Measurements from ENCODE around the gene HAL. TPM values are rescaled to one million over a fixed set of nuclear protein-coding genes. Genes with fewer than 3 reads are reported as not detected.

Gene HAL
- total and polyA plus RNA-seq, 2 of the 13 experiments (the other 11 are each of a cell fraction or from before 2014, with no cell fraction given), result 0.89 to 37.8 TPM

- TF ChIP-seq, protein P1, sequence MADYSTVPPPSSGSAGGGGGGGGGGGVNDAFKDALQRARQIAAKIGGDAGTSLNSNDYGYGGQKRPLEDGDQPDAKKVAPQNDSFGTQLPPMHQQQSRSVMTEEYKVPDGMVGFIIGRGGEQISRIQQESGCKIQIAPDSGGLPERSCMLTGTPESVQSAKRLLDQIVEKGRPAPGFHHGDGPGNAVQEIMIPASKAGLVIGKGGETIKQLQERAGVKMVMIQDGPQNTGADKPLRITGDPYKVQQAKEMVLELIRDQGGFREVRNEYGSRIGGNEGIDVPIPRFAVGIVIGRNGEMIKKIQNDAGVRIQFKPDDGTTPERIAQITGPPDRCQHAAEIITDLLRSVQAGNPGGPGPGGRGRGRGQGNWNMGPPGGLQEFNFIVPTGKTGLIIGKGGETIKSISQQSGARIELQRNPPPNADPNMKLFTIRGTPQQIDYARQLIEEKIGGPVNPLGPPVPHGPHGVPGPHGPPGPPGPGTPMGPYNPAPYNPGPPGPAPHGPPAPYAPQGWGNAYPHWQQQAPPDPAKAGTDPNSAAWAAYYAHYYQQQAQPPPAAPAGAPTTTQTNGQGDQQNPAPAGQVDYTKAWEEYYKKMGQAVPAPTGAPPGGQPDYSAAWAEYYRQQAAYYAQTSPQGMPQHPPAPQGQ (CRISPR knock-in tag; IDR thresholded peaks at IDR 0.05; ENCODE audit: borderline replicate concordance), result no peak
- 0 out of 2 replicates have a peak, but pooled peaks have one; percentile 31 for TF ChIP-seq ZNF264 (CRISPR knock-in tag; IDR thresholded peaks at IDR 0.05)
- TF ChIP-seq ATF2 (CRISPR knock-in tag; IDR thresholded peaks at IDR 0.05), result peak; percentile 47
- TF ChIP-seq ZC3H4 (CRISPR knock-in tag; IDR thresholded peaks at IDR 0.05; ENCODE audit: borderline replicate concordance), result no peak
- no peak for TF ChIP-seq SNAI1 (CRISPR knock-in tag; IDR thresholded peaks at IDR 0.05; ENCODE audit: borderline replicate concordance)
- TF ChIP-seq, protein P2, sequence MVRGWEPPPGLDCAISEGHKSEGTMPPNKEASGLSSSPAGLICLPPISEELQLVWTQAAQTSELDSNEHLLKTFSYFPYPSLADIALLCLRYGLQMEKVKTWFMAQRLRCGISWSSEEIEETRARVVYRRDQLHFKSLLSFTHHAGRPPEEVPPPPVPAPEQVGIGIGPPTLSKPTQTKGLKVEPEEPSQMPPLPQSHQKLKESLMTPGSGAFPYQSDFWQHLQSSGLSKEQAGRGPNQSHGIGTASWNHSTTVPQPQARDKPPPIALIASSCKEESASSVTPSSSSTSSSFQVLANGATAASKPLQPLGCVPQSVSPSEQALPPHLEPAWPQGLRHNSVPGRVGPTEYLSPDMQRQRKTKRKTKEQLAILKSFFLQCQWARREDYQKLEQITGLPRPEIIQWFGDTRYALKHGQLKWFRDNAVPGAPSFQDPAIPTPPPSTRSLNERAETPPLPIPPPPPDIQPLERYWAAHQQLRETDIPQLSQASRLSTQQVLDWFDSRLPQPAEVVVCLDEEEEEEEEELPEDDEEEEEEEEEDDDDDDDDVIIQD (CRISPR knock-in tag; IDR thresholded peaks at IDR 0.05; ENCODE audit: low read depth), result peak; percentile 45; the same call in 1 of the 2 replicates
- no peak for TF ChIP-seq TRIM22 (IDR thresholded peaks at IDR 0.05)
- TF ChIP-seq, protein P3, sequence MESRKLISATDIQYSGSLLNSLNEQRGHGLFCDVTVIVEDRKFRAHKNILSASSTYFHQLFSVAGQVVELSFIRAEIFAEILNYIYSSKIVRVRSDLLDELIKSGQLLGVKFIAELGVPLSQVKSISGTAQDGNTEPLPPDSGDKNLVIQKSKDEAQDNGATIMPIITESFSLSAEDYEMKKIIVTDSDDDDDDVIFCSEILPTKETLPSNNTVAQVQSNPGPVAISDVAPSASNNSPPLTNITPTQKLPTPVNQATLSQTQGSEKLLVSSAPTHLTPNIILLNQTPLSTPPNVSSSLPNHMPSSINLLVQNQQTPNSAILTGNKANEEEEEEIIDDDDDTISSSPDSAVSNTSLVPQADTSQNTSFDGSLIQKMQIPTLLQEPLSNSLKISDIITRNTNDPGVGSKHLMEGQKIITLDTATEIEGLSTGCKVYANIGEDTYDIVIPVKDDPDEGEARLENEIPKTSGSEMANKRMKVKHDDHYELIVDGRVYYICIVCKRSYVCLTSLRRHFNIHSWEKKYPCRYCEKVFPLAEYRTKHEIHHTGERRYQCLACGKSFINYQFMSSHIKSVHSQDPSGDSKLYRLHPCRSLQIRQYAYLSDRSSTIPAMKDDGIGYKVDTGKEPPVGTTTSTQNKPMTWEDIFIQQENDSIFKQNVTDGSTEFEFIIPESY (CRISPR knock-in tag; IDR thresholded peaks at IDR 0.05), result no peak
- TF ChIP-seq, protein P4, sequence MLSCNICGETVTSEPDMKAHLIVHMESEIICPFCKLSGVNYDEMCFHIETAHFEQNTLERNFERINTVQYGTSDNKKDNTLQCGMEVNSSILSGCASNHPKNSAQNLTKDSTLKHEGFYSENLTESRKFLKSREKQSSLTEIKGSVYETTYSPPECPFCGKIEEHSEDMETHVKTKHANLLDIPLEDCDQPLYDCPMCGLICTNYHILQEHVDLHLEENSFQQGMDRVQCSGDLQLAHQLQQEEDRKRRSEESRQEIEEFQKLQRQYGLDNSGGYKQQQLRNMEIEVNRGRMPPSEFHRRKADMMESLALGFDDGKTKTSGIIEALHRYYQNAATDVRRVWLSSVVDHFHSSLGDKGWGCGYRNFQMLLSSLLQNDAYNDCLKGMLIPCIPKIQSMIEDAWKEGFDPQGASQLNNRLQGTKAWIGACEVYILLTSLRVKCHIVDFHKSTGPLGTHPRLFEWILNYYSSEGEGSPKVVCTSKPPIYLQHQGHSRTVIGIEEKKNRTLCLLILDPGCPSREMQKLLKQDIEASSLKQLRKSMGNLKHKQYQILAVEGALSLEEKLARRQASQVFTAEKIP (CRISPR knock-in tag; IDR thresholded peaks at IDR 0.05; ENCODE audit: borderline replicate concordance), result no peak
- TF ChIP-seq ZNF773 (CRISPR knock-in tag; IDR thresholded peaks at IDR 0.05; ENCODE audit: borderline replicate concordance), result no peak
- TF ChIP-seq, protein P5, sequence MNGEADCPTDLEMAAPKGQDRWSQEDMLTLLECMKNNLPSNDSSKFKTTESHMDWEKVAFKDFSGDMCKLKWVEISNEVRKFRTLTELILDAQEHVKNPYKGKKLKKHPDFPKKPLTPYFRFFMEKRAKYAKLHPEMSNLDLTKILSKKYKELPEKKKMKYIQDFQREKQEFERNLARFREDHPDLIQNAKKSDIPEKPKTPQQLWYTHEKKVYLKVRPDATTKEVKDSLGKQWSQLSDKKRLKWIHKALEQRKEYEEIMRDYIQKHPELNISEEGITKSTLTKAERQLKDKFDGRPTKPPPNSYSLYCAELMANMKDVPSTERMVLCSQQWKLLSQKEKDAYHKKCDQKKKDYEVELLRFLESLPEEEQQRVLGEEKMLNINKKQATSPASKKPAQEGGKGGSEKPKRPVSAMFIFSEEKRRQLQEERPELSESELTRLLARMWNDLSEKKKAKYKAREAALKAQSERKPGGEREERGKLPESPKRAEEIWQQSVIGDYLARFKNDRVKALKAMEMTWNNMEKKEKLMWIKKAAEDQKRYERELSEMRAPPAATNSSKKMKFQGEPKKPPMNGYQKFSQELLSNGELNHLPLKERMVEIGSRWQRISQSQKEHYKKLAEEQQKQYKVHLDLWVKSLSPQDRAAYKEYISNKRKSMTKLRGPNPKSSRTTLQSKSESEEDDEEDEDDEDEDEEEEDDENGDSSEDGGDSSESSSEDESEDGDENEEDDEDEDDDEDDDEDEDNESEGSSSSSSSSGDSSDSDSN (CRISPR knock-in tag; IDR thresholded peaks at IDR 0.05), result peak; percentile 90
- TF ChIP-seq HIVEP1 (CRISPR knock-in tag; IDR thresholded peaks at IDR 0.05), result no peak; the same call in 1 of the 2 replicates
- TF ChIP-seq KLF6 (CRISPR knock-in tag; IDR thresholded peaks at IDR 0.05), result no peak; the same call in 1 of the 2 replicates
- TF ChIP-seq HOXA3 (CRISPR knock-in tag; IDR thresholded peaks at IDR 0.05), result peak; percentile 41
Observed at GRCh38 chr12:96035283-96036236, 39.4 kb upstream of the HAL start, which contains the start of gene LTA4H (continued).
